ENCODE results near the gene RAB37.

DNA sequence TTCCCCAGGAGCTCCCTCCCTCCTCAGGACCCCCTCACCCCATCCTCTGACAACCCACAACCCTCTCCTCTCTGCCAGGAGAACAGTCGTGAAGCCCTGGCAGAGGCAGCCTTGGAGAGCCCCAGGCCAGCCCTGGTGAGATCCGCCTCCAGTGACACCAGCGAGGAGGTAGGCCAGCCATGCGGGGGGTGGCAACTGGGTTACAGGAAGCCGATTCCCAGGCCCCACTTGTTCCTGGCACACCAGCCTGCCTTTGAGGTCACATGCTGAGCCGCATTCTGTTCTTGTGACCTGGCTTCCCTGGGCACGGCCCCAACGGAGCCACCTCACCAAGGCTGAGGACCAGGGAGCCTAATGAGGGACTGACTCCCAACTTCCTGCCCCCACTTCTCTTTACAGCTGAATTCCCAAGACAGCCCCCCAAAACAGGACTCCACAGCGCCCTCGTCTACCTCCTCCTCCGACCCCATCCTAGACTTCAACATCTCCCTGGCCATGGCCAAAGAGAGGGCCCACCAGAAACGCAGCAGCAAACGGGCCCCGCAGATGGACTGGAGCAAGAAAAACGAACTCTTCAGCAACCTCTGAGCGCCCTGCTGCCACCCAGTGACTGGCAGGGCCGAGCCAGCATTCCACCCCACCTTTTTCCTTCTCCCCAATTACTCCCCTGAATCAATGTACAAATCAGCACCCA lies 31.2 kb downstream of the RAB37 start:
- TF ChIP-seq EP300 (IDR thresholded peaks at IDR 0.05) = no peak
- no peak for TF ChIP-seq POLR2A (IDR thresholded peaks at IDR 0.05)
- TF ChIP-seq CTCF (IDR thresholded peaks at IDR 0.05) = peak in 1 of 5 experiments; percentile 11

Data from tibial nerve (tissue), 4 donors.